ENCODE data around the gene FAM174C. TPM values are rescaled to one million over a fixed set of nuclear protein-coding genes. Genes with fewer than 3 reads are reported as not detected.
A peak's percentile ranks its signal among the peaks of the same experiment; 100 is the strongest.

The FAM174C gene
- total RNA-seq, 1 experiment from 2014 or later = 59.4 TPM

- peaks cover 13% of the 10 kb centered on the region for H3K4me1 Mint-ChIP-seq
- H3K27me3 Mint-ChIP-seq (ENCODE audit: low read depth) = peaks cover 19% of the 10 kb centered on the region
- H3K36me3 Mint-ChIP-seq = no peaks in the 10 kb centered on the region
- TF ChIP-seq NFE2L1 (CRISPR knock-in tag; IDR thresholded peaks at IDR 0.05) = no peak
- no peak for TF ChIP-seq CTCF (IDR thresholded peaks at IDR 0.05)
- no peak for TF ChIP-seq USF2 (CRISPR knock-in tag; IDR thresholded peaks at IDR 0.05)
- TF ChIP-seq PRRX2 (CRISPR knock-in tag; IDR thresholded peaks at IDR 0.05) = no peak
- no peak for TF ChIP-seq ETV6 (CRISPR knock-in tag; IDR thresholded peaks at IDR 0.05)
- no peak for TF ChIP-seq CREM (CRISPR knock-in tag; IDR thresholded peaks at IDR 0.05)
- TF ChIP-seq, protein P1, sequence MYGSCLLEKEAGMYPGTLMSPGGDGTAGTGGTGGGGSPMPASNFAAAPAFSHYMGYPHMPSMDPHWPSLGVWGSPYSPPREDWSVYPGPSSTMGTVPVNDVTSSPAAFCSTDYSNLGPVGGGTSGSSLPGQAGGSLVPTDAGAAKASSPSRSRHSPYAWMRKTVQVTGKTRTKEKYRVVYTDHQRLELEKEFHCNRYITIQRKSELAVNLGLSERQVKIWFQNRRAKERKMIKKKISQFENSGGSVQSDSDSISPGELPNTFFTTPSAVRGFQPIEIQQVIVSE (CRISPR knock-in tag; IDR thresholded peaks at IDR 0.05; ENCODE audit: borderline replicate concordance) = no peak
- TF ChIP-seq GTF2I (CRISPR knock-in tag; conservative IDR thresholded peaks at IDR 0.05) = no peak
- no peak for TF ChIP-seq GRHL2 (CRISPR knock-in tag; IDR thresholded peaks at IDR 0.05; ENCODE audit: insufficient replicate concordance, severe bottlenecking)
- TF ChIP-seq KAT7 (CRISPR knock-in tag; IDR thresholded peaks at IDR 0.05; ENCODE audit: borderline replicate concordance) = no peak
- no peak for TF ChIP-seq ZNF219 (CRISPR knock-in tag; IDR thresholded peaks at IDR 0.05; ENCODE audit: borderline replicate concordance)
- TF ChIP-seq ZNF425 (CRISPR knock-in tag; conservative IDR thresholded peaks at IDR 0.05) = no peak
- no peak for TF ChIP-seq RORB (CRISPR knock-in tag; IDR thresholded peaks at IDR 0.05)
- ATAC-seq = no peak
- H3K4me3 Mint-ChIP-seq = peak overlapping the region; percentile 37
- no peak for DNase-seq (ENCODE audit: low spot score)
- ChIA-PET CTCF (interaction anchor here (1.3 to 2.8 kb wide), 2 partner anchors 9 to 39 kb away, joined by 5 to 15 read pairs; partner anchors contain the start of gene FAM174C), POLR2A (no interaction called here)
- H3K9me3 Mint-ChIP-seq = no peaks in the 10 kb centered on the region
- H3K27ac Mint-ChIP-seq = no peak overlapping the region
Measured at GRCh38 chr19:1283917-1284292, 8.6 kb downstream of the FAM174C start.

- CTCF ChIA-PET = interaction anchor here (0.6 to 2.8 kb wide), 5 partner anchors 9 to 103 kb away, joined by 3 to 15 read pairs (median 4); partner anchors contain the start of gene FAM174C
- POLR2A ChIA-PET = interaction anchor here (0.9 kb wide), 1 partner anchor 15 kb away, joined by 3 read pairs; the partner anchor contains the start of gene CIRBP
- TF ChIP-seq NR3C1 (CRISPR knock-in tag; conservative IDR thresholded peaks at IDR 0.05; ENCODE audit: low read depth) = no peak
- no peak for TF ChIP-seq ZNF416 (CRISPR knock-in tag; IDR thresholded peaks at IDR 0.05)
- no peak for TF ChIP-seq NR2C2 (CRISPR knock-in tag; IDR thresholded peaks at IDR 0.05)
- TF ChIP-seq SMAD3 (CRISPR knock-in tag; IDR thresholded peaks at IDR 0.05; ENCODE audit: borderline replicate concordance) = no peak
- TF ChIP-seq NR1H2 (CRISPR knock-in tag; IDR thresholded peaks at IDR 0.05) = no peak
- no peak for TF ChIP-seq CBFB (CRISPR knock-in tag; IDR thresholded peaks at IDR 0.05; ENCODE audit: low read depth)
- TF ChIP-seq EMX1 (CRISPR knock-in tag; IDR thresholded peaks at IDR 0.05) = no peak
- TF ChIP-seq, protein P2, sequence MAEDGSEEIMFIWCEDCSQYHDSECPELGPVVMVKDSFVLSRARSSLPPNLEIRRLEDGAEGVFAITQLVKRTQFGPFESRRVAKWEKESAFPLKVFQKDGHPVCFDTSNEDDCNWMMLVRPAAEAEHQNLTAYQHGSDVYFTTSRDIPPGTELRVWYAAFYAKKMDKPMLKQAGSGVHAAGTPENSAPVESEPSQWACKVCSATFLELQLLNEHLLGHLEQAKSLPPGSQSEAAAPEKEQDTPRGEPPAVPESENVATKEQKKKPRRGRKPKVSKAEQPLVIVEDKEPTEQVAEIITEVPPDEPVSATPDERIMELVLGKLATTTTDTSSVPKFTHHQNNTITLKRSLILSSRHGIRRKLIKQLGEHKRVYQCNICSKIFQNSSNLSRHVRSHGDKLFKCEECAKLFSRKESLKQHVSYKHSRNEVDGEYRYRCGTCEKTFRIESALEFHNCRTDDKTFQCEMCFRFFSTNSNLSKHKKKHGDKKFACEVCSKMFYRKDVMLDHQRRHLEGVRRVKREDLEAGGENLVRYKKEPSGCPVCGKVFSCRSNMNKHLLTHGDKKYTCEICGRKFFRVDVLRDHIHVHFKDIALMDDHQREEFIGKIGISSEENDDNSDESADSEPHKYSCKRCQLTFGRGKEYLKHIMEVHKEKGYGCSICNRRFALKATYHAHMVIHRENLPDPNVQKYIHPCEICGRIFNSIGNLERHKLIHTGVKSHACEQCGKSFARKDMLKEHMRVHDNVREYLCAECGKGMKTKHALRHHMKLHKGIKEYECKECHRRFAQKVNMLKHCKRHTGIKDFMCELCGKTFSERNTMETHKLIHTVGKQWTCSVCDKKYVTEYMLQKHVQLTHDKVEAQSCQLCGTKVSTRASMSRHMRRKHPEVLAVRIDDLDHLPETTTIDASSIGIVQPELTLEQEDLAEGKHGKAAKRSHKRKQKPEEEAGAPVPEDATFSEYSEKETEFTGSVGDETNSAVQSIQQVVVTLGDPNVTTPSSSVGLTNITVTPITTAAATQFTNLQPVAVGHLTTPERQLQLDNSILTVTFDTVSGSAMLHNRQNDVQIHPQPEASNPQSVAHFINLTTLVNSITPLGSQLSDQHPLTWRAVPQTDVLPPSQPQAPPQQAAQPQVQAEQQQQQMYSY (CRISPR knock-in tag; IDR thresholded peaks at IDR 0.05) = peak; percentile 20; the same call in 1 of the 2 replicates
- TF ChIP-seq ESRRA (CRISPR knock-in tag; IDR thresholded peaks at IDR 0.05; ENCODE audit: borderline replicate concordance) = no peak
- TF ChIP-seq FOXP4 (CRISPR knock-in tag; IDR thresholded peaks at IDR 0.05) = 0 out of 2 replicates have a peak, but pooled peaks have one; percentile 27
- 0 out of 2 replicates have a peak, but pooled peaks have one; percentile 3 for TF ChIP-seq GABPB1 (CRISPR knock-in tag; IDR thresholded peaks at IDR 0.05)
- DNase-seq (ENCODE audit: low spot score) (no peak), ATAC-seq (no peak)
- H3K4me3 Mint-ChIP-seq = peak overlapping the region; percentile 65
- H3K4me1 Mint-ChIP-seq = peaks cover 13% of the 10 kb centered on the region
- peaks cover 19% of the 10 kb centered on the region for H3K27me3 Mint-ChIP-seq (ENCODE audit: low read depth)
- no peaks in the 10 kb centered on the region for H3K36me3 Mint-ChIP-seq
- no peaks in the 10 kb centered on the region for H3K9me3 Mint-ChIP-seq
- H3K27ac Mint-ChIP-seq = peak overlapping the region; percentile 81
Measured at GRCh38 chr19:1284293-1284978, 9.1 kb downstream of the FAM174C start.

All from WTC11 (cell line).